HG02852 (cell line): Measurements from ENCODE around the gene NEAT1.
"Not testable (repeated sequence)": the region's sequence is repeated elsewhere in the genome, so short reads cannot be mapped to it uniquely, and the experiment has no call there.

Source experiments
- ATAC-seq: cut with Tn5 transposase; IDR thresholded peaks from one replicate; pipeline ENCODE4 v1.9.1; 2021; ENCODE audit warnings: mild to moderate bottlenecking, moderate library complexity; ENCODE audit not compliant: unreplicated experiment

The NEAT1 gene

GRCh38 chr11:65448418-65449105 is 26.0 kb downstream of the NEAT1 start:
- no peak for ATAC-seq

- not testable (repeated sequence) for ATAC-seq
Observed at GRCh38 chr11:65451301-65451700, 28.7 kb downstream of the NEAT1 start.

DNA sequence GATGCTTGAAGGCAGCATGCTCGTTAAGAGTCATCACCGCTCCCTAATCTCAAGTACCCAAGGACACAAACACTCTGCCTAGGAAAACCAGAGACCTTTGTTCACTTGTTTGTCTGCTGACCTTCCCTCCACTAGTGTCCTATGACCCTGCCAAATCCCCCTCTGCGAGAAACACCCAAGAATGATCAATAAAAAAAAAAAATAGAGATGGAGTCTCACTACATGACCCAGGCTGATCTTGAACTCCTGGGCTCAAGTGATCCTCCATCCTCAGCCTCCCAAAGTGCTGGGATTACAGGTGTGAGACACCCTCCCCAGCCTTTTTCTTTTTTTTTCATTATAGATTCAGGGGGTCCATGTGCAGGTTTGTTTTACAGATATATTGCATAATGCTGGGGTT is 29.7 kb downstream of the NEAT1 start:
- ATAC-seq: not testable (repeated sequence)

DNA sequence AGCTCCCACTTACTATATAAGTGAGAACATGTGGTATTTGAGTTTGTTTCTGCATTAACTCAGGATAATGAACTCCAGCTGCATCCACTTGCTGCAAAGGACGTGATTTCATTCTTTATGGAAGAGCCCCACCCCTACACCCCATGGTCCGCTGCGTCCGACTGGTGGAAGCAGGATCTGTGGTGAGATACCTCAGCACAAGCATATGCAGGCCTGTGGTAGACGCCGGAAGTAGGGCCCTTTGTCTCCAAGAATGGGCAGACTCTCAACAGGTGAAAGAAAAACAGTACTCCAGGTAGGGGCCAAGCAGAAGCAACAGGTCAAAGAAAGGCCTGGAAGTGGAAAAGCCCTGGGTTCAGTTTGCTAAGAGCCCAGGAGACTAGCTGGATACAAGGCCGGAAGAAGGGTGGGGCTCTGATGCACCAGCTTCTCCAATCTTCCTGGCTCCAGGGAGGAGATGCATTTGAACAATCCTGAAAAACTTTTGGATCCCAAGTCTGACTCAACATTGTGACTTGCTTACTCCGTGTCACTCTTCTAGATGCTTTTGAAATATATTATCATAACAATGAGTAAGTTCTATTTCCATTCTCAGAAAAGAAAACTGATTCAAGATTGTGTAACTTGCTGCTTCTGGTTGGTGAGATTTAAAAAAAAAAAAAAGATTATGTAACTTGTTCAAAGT is 30.4 kb downstream of the NEAT1 start:
- no peak for ATAC-seq

DNA sequence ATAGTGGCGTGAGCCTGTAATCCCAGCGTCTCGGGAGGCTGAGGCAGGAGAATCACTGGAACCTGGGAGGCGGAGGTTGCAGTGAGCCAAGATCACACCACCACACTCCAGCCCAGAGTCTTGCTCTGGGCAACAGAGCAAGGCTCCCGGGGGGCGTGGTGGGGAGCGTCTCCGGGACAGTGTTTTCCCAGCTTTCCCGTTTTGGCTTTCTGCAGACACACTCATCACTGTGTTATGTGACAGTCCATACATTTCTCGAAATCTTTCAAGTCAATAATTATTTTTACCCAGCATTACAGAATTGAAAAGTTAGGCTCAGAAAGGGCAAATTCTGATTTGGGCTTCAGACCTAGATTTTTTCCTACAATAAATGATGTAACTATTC is 31.7 kb downstream of the NEAT1 start:
- no peak for ATAC-seq

- ATAC-seq: peak; percentile 82
Observed at GRCh38 chr11:65454696-65455456, 32.3 kb downstream of the NEAT1 start.

- no peak for ATAC-seq
Observed at GRCh38 chr11:65456418-65456817, 33.8 kb downstream of the NEAT1 start.

DNA sequence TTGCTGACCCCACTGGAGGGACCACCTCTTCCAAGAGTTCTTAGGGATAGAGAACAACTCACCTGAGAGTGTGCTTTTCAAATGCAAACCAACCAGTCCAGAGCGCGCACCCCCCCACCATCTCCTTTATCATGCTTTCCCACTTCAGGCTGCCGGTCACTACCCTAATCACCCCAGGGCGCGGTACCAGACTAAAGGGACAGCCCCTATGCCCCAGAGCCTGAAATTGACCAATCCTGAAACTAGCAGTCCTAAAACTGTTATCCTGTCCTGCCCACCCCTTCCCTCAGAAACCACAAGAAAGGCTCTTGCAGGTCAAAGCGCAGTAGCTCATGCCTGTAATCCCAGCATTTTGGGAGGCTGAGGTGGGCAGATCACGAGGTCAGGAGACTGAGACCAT is 37.0 kb downstream of the NEAT1 start:
- ATAC-seq: no peak

DNA sequence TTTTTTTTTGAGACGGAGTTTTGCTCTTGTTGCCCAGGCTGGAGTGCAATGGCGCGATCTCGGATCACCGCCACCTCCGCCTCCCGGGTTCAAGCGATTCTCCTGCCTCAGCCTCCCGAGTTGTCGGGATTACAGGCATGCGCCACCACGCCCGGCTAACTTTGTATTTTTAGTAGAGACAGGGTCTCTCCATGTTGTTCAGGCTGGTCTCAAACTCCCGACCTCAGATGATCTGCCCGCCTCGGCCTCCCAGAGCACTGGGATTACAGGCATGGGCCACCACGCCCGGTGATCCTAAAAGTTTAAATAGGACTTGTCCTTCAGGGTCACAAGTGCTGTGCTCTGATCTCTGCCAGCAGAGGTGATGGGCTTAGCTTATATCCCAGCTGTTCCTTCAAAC is 42.9 kb downstream of the NEAT1 start:
- not testable (repeated sequence) for ATAC-seq

GRCh38 chr11:65467306-65467705 is 44.7 kb downstream of the NEAT1 start:
- ATAC-seq: not testable (repeated sequence)

DNA sequence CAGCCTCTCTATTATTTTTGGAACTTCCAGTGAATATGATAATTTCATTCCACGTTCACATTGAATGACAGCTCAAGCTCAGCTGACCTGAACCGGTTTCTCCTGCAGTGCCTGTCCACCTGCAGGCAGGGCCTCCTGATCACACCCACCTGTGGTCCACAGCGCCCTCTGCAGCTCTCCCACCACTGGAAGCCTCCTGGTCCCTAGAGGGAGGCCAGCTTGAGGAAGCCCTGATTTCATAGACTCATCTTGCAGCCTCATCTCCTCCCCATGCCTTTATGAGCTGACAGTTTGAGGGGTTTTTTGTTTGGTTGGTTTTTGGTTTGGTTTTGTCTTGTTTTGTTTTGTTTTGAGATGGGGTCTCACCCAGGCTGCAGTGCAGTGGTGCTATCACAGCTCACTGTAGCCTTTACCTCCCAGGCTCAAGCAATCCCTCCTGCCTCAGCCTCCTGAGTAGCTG is 46.3 kb downstream of the NEAT1 start:
- no peak for ATAC-seq

- no peak for ATAC-seq
Observed at GRCh38 chr11:65470433-65471049, 47.9 kb downstream of the NEAT1 start.

- ATAC-seq: no peak
Observed at GRCh38 chr11:65471447-65471891, 48.9 kb downstream of the NEAT1 start.

- not testable (repeated sequence) for ATAC-seq
Observed at GRCh38 chr11:65472588-65473277, 50.1 kb downstream of the NEAT1 start.

GRCh38 chr11:65473278-65473860 is 50.8 kb downstream of the NEAT1 start:
- no peak for ATAC-seq

GRCh38 chr11:65474864-65475263 is 52.3 kb downstream of the NEAT1 start:
- ATAC-seq: no peak

GRCh38 chr11:65476632-65477148 is 54.1 kb downstream of the NEAT1 start:
- ATAC-seq: peak; percentile 5

DNA sequence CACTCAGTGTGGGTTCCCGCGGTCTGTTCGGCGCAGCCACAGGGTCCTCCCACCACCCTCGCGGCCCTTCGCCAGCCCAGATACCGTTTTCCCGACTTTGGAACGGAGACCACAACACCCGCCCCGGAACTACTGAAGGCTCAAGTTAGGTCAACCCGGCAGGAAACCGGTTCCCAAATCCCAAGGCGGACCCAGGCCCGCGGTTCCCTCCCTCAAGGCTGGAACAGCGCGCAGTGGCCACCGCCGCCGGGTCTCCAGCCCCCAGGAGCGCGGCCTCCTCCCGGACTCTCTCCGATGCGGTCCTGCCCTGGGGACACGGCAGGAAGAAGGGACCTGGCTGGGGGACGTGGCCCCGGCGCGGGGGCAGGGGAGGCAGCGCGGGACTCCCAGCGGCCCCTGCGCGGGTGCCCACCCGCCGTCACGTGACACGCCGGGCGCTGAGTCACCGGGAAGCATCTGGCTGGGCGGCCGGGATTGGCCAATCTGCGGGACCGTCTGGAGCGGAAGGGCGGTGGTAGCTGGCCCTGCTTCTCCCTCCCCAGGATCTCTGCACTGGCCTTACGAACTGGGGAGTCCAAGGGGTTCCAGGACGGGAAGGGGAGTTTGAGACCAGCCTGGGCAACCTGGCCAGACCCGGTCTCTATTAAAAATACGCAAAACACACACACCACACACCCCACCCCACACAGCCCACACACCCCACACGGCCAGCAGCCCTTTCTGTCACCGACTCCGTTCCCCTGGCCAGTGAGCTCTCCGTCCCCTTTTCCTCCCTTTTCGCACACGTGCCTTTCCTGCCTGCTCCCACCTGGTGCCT is 54.8 kb downstream of the NEAT1 start:
- peak; percentile 71 for ATAC-seq
